H9 (cell line): ENCODE measurements around the gene LRRC63. TPM values are rescaled to one million over a fixed set of nuclear protein-coding genes. Genes with fewer than 3 reads are reported as not detected.

Source experiments
- DNase-seq: peaks from one replicate; pipeline ENCODE4 v3.0.0-alpha.2; 2017
- H2AFZ ChIP-seq: one replicate; pipeline ENCODE4 v1.6.1; 2013; ENCODE audit warnings: mild to moderate bottlenecking, low read length, control low read depth, moderate library complexity
- H2AK5ac ChIP-seq: 2 replicates; pipeline ENCODE4 v1.6.1; 2013; ENCODE audit warnings: low read length, control low read depth, mixed read lengths; ENCODE audit not compliant: insufficient read length
- H2BK120ac ChIP-seq: one replicate; pipeline ENCODE4 v1.6.1; 2013; ENCODE audit warnings: low read depth, mild to moderate bottlenecking, low read length, control low read depth, inconsistent platforms; ENCODE audit not compliant: poor library complexity, severe bottlenecking
- H2BK12ac ChIP-seq: 2 replicates; pipeline ENCODE4 v1.6.1; 2013; ENCODE audit warnings: low read length, control low read depth, mixed read lengths, low read depth; ENCODE audit not compliant: insufficient read length
- H2BK15ac ChIP-seq: 2 replicates; pipeline ENCODE4 v1.6.1; 2013; ENCODE audit warnings: low read depth, low read length, control low read depth
- H2BK20ac ChIP-seq: one replicate; pipeline ENCODE4 v1.6.1; 2013; ENCODE audit warnings: low read depth, mild to moderate bottlenecking, low read length, control low read depth, inconsistent platforms; ENCODE audit not compliant: poor library complexity, severe bottlenecking
- H2BK5ac ChIP-seq: 2 replicates; pipeline ENCODE4 v1.6.1; 2013; ENCODE audit warnings: low read length, control low read depth, mixed read lengths; ENCODE audit not compliant: insufficient read length
- H3K14ac ChIP-seq: 2 replicates; pipeline ENCODE4 v1.6.1; 2013; ENCODE audit warnings: low read length, control low read depth; ENCODE audit not compliant: insufficient read depth
- H3K18ac ChIP-seq: 2 replicates; pipeline ENCODE4 v1.6.1; 2013; ENCODE audit warnings: low read depth, mild to moderate bottlenecking, mixed read lengths, low read length, control low read depth; ENCODE audit not compliant: insufficient read length
- H3K23ac ChIP-seq: 2 replicates; pipeline ENCODE4 v1.6.1; 2013; ENCODE audit warnings: low read length, control low read depth, mixed read lengths, low read depth; ENCODE audit not compliant: insufficient read length
- H3K23me2 ChIP-seq: 2 replicates; pipeline ENCODE4 v1.6.1; 2013; ENCODE audit warnings: low read depth, mild to moderate bottlenecking, mixed read lengths, low read length, control low read depth; ENCODE audit not compliant: insufficient read length, poor library complexity, severe bottlenecking
- H3K27ac ChIP-seq: 2 replicates; pipeline ENCODE4 v1.5.1; 2013; ENCODE audit warnings: low read length, control low read depth, mixed read lengths, low read depth; ENCODE audit not compliant: insufficient read length
- H3K27me3 ChIP-seq: 2 replicates; pipeline ENCODE4 v1.6.1; 2013; ENCODE audit warnings: low read length, control low read depth, inconsistent platforms; ENCODE audit not compliant: insufficient read depth
- H3K4ac ChIP-seq: 2 replicates; pipeline ENCODE4 v1.6.1; 2013; ENCODE audit warnings: low read depth, mild to moderate bottlenecking, control low read depth, inconsistent platforms, low read length, moderate library complexity
- H3K4me1 ChIP-seq: 2 replicates; pipeline ENCODE4 v1.6.1; 2013; ENCODE audit warnings: low read length, control low read depth, inconsistent platforms; ENCODE audit not compliant: insufficient read depth
- H3K4me2 ChIP-seq: 2 replicates; pipeline ENCODE4 v1.6.1; 2013; ENCODE audit warnings: low read length, control low read depth, mixed read lengths; ENCODE audit not compliant: insufficient read length, insufficient read depth
- H3K56ac ChIP-seq: 2 replicates; pipeline ENCODE4 v1.6.1; 2013; ENCODE audit warnings: low read depth, mild to moderate bottlenecking, mixed read lengths, low read length, control low read depth; ENCODE audit not compliant: insufficient read length
- H3K79me1 ChIP-seq: 2 replicates; pipeline ENCODE4 v1.6.1; 2013; ENCODE audit warnings: low read depth, mild to moderate bottlenecking, moderate library complexity, low read length, control low read depth, inconsistent platforms; ENCODE audit not compliant: insufficient read depth, poor library complexity, severe bottlenecking
- H3K79me2 ChIP-seq: 2 replicates; pipeline ENCODE4 v1.6.1; 2013; ENCODE audit warnings: low read length, control low read depth, inconsistent platforms; ENCODE audit not compliant: insufficient read depth
- H3K9ac ChIP-seq: 2 replicates; pipeline ENCODE4 v1.6.1; 2013; ENCODE audit warnings: low read length, control low read depth, mixed read lengths; ENCODE audit not compliant: insufficient read length; ENCODE audit errors: extremely low read depth
- H3K9me3 ChIP-seq: one replicate; pipeline ENCODE4 v1.6.1; 2013; ENCODE audit warnings: low read depth, low read length, inconsistent platforms; ENCODE audit not compliant: control insufficient read depth
- H3T11ph ChIP-seq: one replicate; pipeline ENCODE4 v1.6.1; 2013; ENCODE audit warnings: mild to moderate bottlenecking, low read length, control low read depth, inconsistent platforms
- H4K20me1 ChIP-seq: one replicate; pipeline ENCODE4 v1.6.1; 2013; ENCODE audit not compliant: control insufficient read depth, insufficient read length, insufficient read depth
- H4K5ac ChIP-seq: 2 replicates; pipeline ENCODE4 v1.6.1; 2013; ENCODE audit warnings: low read depth, mild to moderate bottlenecking, mixed read lengths, low read length, control low read depth; ENCODE audit not compliant: insufficient read length
- H4K8ac ChIP-seq: replicated peaks from 2 replicates; pipeline ENCODE4 v1.6.1; 2013; ENCODE audit warnings: low read length, control low read depth, mixed read lengths, low read depth; ENCODE audit not compliant: insufficient read length
- H4K91ac ChIP-seq: 2 replicates; pipeline ENCODE4 v1.6.1; 2013; ENCODE audit warnings: low read depth, mild to moderate bottlenecking, moderate library complexity, mixed read lengths, low read length, control low read depth; ENCODE audit not compliant: insufficient read length
- H3K27ac Mint-ChIP-seq, 3 experiments: 2 replicates in 2 of 3; 3 replicates in 1 of 3; pipeline ENCODE4 v1.8.0; 2020 to 2021; ENCODE audit warnings: mixed read lengths in 3 of 3, mild to moderate bottlenecking in 1 of 3, moderate library complexity in 1 of 3
- H3K27me3 Mint-ChIP-seq: 2 replicates; pipeline ENCODE4 v1.8.0; 2021; ENCODE audit warnings: low read depth, mild to moderate bottlenecking, moderate library complexity, mixed read lengths
- H3K36me3 Mint-ChIP-seq, 3 experiments: 2 replicates in 2 of 3; 3 replicates in 1 of 3; pipeline ENCODE4 v1.8.0; 2020 to 2021; ENCODE audit warnings: low read depth in 3 of 3, mixed read lengths in 3 of 3; ENCODE audit not compliant: insufficient read depth in 1 of 3
- H3K4me1 Mint-ChIP-seq, 2 experiments: 2 replicates each; pipeline ENCODE4 v1.8.0; 2020; ENCODE audit warnings: mixed read lengths in 2 of 2
- H3K4me3 Mint-ChIP-seq, 2 experiments: 2 replicates in 1 of 2; 3 replicates in 1 of 2; pipeline ENCODE4 v1.8.0; 2020 to 2021; ENCODE audit warnings: mild to moderate bottlenecking in 2 of 2, mixed read lengths in 2 of 2, moderate library complexity in 1 of 2
- H3K9me3 Mint-ChIP-seq, 2 experiments: 2 replicates in 1 of 2; 3 replicates in 1 of 2; pipeline ENCODE4 v1.8.0; 2020; ENCODE audit warnings: mild to moderate bottlenecking in 2 of 2, mixed read lengths in 2 of 2, moderate library complexity in 1 of 2
- CTCF ChIP-seq: fragments of 200-600 bp; sonication (generic); conservative IDR thresholded peaks from 3 replicates; pipeline ENCODE4 v1.8.0; 2021; ENCODE audit warnings: antibody characterized with exemption, mild to moderate bottlenecking
- WGBS: extraction: QIAGEN DNeasy Blood & Tissue Kit; methylation state at CpG from one replicate; pipeline ENCODE4 v1.1.7; 2013; ENCODE audit warnings: missing lambda C conversion rate, low lambda C conversion rate, mixed read lengths; ENCODE audit not compliant: insufficient read length; ENCODE audit errors: extremely low coverage; 5-methylcytosine and 5-hydroxymethylcytosine counted together
- total RNA-seq: library from RNA; stranded (reverse); gene quantifications from 2 replicates; pipeline ENCODE4 v1.2.1, GENCODE V29; 2021

Gene LRRC63
- total RNA-seq, 1 experiment from 2014 or later: not detected

DNA sequence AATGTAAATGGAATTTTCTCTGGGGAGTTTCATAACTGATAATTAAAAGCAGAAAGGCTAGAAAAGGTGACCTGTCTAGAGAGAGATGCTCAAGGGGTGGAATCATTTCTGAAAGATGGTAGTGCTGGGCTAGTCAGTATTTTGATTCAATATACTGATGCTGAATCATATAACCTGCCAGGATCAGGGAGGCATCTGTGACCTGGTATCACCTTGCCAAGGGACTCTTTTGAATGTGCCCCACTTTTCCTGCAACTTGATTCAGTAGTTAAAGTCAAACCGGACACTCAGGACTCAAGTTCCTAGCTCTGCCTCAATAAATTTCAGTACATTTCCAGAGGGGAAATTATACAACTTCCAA, 45.5 kb upstream of the LRRC63 start:
- Histone ChIP-seq H2AFZ (no peak overlapping the region), H3K27ac (no peak overlapping the region), H2AK5ac (no peak overlapping the region), H4K91ac (no peak overlapping the region), H4K5ac (no peak overlapping the region), H3K4me2 (no peak overlapping the region), H3K79me1 (no peaks in the 10 kb centered on the region), H3K9ac (no peak overlapping the region), H3K9me3 (no peaks in the 10 kb centered on the region), H2BK15ac (no peak overlapping the region), H4K8ac (no peak overlapping the region), H3K18ac (no peak overlapping the region), H3K23ac (no peak overlapping the region), H3K14ac (no peak overlapping the region), H3K27me3 (no peaks in the 10 kb centered on the region), H3K79me2 (no peaks in the 10 kb centered on the region), H3K23me2 (no peaks in the 10 kb centered on the region), H4K20me1 (no peaks in the 10 kb centered on the region), H3K4me1 (no peaks in the 10 kb centered on the region), H3T11ph (no peak overlapping the region), H2BK20ac (no peak overlapping the region), H2BK5ac (no peak overlapping the region), H3K4ac (no peak overlapping the region), H3K56ac (no peak overlapping the region), H2BK12ac (no peak overlapping the region), H2BK120ac (no peak overlapping the region)
- Mint-ChIP-seq H3K9me3 (peaks cover 12% of the 10 kb centered on the region in 2 experiments; a peak in 4 of 5 replicates), H3K4me3 (no peak overlapping the region), H3K4me1 (peaks cover 9 to 13% of the 10 kb centered on the region in 2 experiments), H3K27ac (no peak overlapping the region), H3K36me3 (peaks cover 0 to 11% (median 2%) of the 10 kb centered on the region in 3 experiments; a peak in 3 of 7 replicates), H3K27me3 (peaks cover 22% of the 10 kb centered on the region)
- TF ChIP-seq CTCF: no peak
- no peak for DNase-seq
- no CpG with 5 or more reads among the region's 1 CpG for WGBS
